ENCODE data around the gene NPPB. TPM values are rescaled to one million over a fixed set of nuclear protein-coding genes. Genes with fewer than 3 reads are reported as not detected.
A peak's percentile ranks its signal among the peaks of the same experiment; 100 is the strongest.

The NPPB gene
- total and polyA plus RNA-seq, 9 of the 15 experiments (the other 6 are each of a cell fraction or from before 2014, with no cell fraction given) = not detected

GRCh38 chr1:11882814-11883538, 24.2 kb upstream of the NPPB start (continued):
- TF ChIP-seq HBP1 (CRISPR knock-in tag; IDR thresholded peaks at IDR 0.05) (0 out of 2 replicates have a peak, but pooled peaks have one; percentile 64), PML (IDR thresholded peaks at IDR 0.05; ENCODE audit: low read length) (peak; percentile 95), MTA3 (IDR thresholded peaks at IDR 0.05; ENCODE audit: borderline replicate concordance) (peak; percentile 91), MYC (IDR thresholded peaks at IDR 0.05; ENCODE audit: low read depth, low read length) (peak; percentile 87), MYC (CRISPR knock-in tag; IDR thresholded peaks at IDR 0.05; ENCODE audit: borderline replicate concordance, low read depth) (peak; percentile 23; the same call in 1 of the 2 replicates), KAT8 (IDR thresholded peaks at IDR 0.05; ENCODE audit: low read depth) (no peak), SIN3B (IDR thresholded peaks at IDR 0.05; ENCODE audit: low read depth) (0 out of 2 replicates have a peak, but pooled peaks have one; percentile 20), HNRNPL (IDR thresholded peaks at IDR 0.05; ENCODE audit: low read depth, low read length) (0 out of 2 replicates have a peak, but pooled peaks have one; percentile 39), SMARCC2 (IDR thresholded peaks at IDR 0.05; ENCODE audit: low read depth) (peak; percentile 57; the same call in 1 of the 2 replicates), SIN3A (IDR thresholded peaks at IDR 0.05; ENCODE audit: borderline replicate concordance in 2 of 2, control insufficient read depth in 1 of 2, low read depth in 2 of 2, low read length in 2 of 2) (peak in 1 of 2 experiments; percentile 70; a peak in 1 of 4 replicates), GTF2A2 (tag; IDR thresholded peaks at IDR 0.05) (no peak), NBN (IDR thresholded peaks at IDR 0.05; ENCODE audit: low read depth) (peak; percentile 91; the same call in 1 of the 2 replicates), OTX1 (CRISPR knock-in tag; IDR thresholded peaks at IDR 0.05) (peak; percentile 60; the same call in 1 of the 2 replicates), CHD1 (IDR thresholded peaks at IDR 0.05; ENCODE audit: low read length) (no peak)
- TF ChIP-seq, protein P1, sequence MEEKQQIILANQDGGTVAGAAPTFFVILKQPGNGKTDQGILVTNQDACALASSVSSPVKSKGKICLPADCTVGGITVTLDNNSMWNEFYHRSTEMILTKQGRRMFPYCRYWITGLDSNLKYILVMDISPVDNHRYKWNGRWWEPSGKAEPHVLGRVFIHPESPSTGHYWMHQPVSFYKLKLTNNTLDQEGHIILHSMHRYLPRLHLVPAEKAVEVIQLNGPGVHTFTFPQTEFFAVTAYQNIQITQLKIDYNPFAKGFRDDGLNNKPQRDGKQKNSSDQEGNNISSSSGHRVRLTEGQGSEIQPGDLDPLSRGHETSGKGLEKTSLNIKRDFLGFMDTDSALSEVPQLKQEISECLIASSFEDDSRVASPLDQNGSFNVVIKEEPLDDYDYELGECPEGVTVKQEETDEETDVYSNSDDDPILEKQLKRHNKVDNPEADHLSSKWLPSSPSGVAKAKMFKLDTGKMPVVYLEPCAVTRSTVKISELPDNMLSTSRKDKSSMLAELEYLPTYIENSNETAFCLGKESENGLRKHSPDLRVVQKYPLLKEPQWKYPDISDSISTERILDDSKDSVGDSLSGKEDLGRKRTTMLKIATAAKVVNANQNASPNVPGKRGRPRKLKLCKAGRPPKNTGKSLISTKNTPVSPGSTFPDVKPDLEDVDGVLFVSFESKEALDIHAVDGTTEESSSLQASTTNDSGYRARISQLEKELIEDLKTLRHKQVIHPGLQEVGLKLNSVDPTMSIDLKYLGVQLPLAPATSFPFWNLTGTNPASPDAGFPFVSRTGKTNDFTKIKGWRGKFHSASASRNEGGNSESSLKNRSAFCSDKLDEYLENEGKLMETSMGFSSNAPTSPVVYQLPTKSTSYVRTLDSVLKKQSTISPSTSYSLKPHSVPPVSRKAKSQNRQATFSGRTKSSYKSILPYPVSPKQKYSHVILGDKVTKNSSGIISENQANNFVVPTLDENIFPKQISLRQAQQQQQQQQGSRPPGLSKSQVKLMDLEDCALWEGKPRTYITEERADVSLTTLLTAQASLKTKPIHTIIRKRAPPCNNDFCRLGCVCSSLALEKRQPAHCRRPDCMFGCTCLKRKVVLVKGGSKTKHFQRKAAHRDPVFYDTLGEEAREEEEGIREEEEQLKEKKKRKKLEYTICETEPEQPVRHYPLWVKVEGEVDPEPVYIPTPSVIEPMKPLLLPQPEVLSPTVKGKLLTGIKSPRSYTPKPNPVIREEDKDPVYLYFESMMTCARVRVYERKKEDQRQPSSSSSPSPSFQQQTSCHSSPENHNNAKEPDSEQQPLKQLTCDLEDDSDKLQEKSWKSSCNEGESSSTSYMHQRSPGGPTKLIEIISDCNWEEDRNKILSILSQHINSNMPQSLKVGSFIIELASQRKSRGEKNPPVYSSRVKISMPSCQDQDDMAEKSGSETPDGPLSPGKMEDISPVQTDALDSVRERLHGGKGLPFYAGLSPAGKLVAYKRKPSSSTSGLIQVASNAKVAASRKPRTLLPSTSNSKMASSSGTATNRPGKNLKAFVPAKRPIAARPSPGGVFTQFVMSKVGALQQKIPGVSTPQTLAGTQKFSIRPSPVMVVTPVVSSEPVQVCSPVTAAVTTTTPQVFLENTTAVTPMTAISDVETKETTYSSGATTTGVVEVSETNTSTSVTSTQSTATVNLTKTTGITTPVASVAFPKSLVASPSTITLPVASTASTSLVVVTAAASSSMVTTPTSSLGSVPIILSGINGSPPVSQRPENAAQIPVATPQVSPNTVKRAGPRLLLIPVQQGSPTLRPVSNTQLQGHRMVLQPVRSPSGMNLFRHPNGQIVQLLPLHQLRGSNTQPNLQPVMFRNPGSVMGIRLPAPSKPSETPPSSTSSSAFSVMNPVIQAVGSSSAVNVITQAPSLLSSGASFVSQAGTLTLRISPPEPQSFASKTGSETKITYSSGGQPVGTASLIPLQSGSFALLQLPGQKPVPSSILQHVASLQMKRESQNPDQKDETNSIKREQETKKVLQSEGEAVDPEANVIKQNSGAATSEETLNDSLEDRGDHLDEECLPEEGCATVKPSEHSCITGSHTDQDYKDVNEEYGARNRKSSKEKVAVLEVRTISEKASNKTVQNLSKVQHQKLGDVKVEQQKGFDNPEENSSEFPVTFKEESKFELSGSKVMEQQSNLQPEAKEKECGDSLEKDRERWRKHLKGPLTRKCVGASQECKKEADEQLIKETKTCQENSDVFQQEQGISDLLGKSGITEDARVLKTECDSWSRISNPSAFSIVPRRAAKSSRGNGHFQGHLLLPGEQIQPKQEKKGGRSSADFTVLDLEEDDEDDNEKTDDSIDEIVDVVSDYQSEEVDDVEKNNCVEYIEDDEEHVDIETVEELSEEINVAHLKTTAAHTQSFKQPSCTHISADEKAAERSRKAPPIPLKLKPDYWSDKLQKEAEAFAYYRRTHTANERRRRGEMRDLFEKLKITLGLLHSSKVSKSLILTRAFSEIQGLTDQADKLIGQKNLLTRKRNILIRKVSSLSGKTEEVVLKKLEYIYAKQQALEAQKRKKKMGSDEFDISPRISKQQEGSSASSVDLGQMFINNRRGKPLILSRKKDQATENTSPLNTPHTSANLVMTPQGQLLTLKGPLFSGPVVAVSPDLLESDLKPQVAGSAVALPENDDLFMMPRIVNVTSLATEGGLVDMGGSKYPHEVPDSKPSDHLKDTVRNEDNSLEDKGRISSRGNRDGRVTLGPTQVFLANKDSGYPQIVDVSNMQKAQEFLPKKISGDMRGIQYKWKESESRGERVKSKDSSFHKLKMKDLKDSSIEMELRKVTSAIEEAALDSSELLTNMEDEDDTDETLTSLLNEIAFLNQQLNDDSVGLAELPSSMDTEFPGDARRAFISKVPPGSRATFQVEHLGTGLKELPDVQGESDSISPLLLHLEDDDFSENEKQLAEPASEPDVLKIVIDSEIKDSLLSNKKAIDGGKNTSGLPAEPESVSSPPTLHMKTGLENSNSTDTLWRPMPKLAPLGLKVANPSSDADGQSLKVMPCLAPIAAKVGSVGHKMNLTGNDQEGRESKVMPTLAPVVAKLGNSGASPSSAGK (IDR thresholded peaks at IDR 0.05) = peak; percentile 79

All from K562 (cell line).